ENCODE results near the gene INTS12.

The INTS12 gene

GRCh38 chr4:105652286-105652888 is 56.1 kb downstream of the INTS12 start:
- Histone ChIP-seq H3K27me3 (ENCODE audit: control insufficient read depth, insufficient read depth, low read length) (no peaks in the 10 kb centered on the region), H3K9me3 (ENCODE audit: control insufficient read depth, insufficient read depth, low read depth, low read length) (no peaks in the 10 kb centered on the region), H3K4me3 (ENCODE audit: low read depth, low read length) (no peak overlapping the region), H3K4me1 (ENCODE audit: control insufficient read depth, insufficient read depth, low read length) (no peaks in the 10 kb centered on the region), H3K9ac (ENCODE audit: low read length) (no peak overlapping the region), H3K36me3 (ENCODE audit: control insufficient read depth, insufficient read depth, low read length) (no peaks in the 10 kb centered on the region), H3K27ac (ENCODE audit: low read depth, low read length) (no peak overlapping the region)

GRCh38 chr4:105651884-105652283 is 56.6 kb downstream of the INTS12 start:
- H3K27me3 ChIP-seq (ENCODE audit: control insufficient read depth, insufficient read depth, low read length) = no peaks in the 10 kb centered on the region
- no peaks in the 10 kb centered on the region for H3K36me3 ChIP-seq (ENCODE audit: control insufficient read depth, insufficient read depth, low read length)
- no peak overlapping the region for H3K27ac ChIP-seq (ENCODE audit: low read depth, low read length)
- H3K4me1 ChIP-seq (ENCODE audit: control insufficient read depth, insufficient read depth, low read length) = no peaks in the 10 kb centered on the region
- no peak overlapping the region for H3K9ac ChIP-seq (ENCODE audit: low read length)
- H3K9me3 ChIP-seq (ENCODE audit: control insufficient read depth, insufficient read depth, low read depth, low read length) = no peaks in the 10 kb centered on the region
- H3K4me3 ChIP-seq (ENCODE audit: low read depth, low read length) = no peak overlapping the region

GRCh38 chr4:105650190-105650589 is 58.3 kb downstream of the INTS12 start:
- Histone ChIP-seq H3K27ac (ENCODE audit: low read depth, low read length) (no peak overlapping the region), H3K9ac (ENCODE audit: low read length) (no peak overlapping the region), H3K4me3 (ENCODE audit: low read depth, low read length) (no peak overlapping the region)

GRCh38 chr4:105645440-105645839 is 63.0 kb downstream of the INTS12 start:
- Histone ChIP-seq H3K36me3 (ENCODE audit: control insufficient read depth, insufficient read depth, low read length) (no peaks in the 10 kb centered on the region), H3K4me1 (ENCODE audit: control insufficient read depth, insufficient read depth, low read length) (no peaks in the 10 kb centered on the region), H3K9me3 (ENCODE audit: control insufficient read depth, insufficient read depth, low read depth, low read length) (no peaks in the 10 kb centered on the region), H3K27ac (ENCODE audit: low read depth, low read length) (no peak overlapping the region), H3K9ac (ENCODE audit: low read length) (no peak overlapping the region), H3K27me3 (ENCODE audit: control insufficient read depth, insufficient read depth, low read length) (no peaks in the 10 kb centered on the region), H3K4me3 (ENCODE audit: low read depth, low read length) (no peak overlapping the region)

More at GRCh38 chr4:105650190-105650589, 58.3 kb downstream of the INTS12 start:
- Histone ChIP-seq H3K27me3 (ENCODE audit: control insufficient read depth, insufficient read depth, low read length) (no peaks in the 10 kb centered on the region), H3K4me1 (ENCODE audit: control insufficient read depth, insufficient read depth, low read length) (no peaks in the 10 kb centered on the region), H3K9me3 (ENCODE audit: control insufficient read depth, insufficient read depth, low read depth, low read length) (no peaks in the 10 kb centered on the region), H3K36me3 (ENCODE audit: control insufficient read depth, insufficient read depth, low read length) (no peaks in the 10 kb centered on the region)

GRCh38 chr4:105644257-105644656 is 64.2 kb downstream of the INTS12 start:
- Histone ChIP-seq H3K27me3 (ENCODE audit: control insufficient read depth, insufficient read depth, low read length) (no peaks in the 10 kb centered on the region), H3K9me3 (ENCODE audit: control insufficient read depth, insufficient read depth, low read depth, low read length) (no peaks in the 10 kb centered on the region), H3K36me3 (ENCODE audit: control insufficient read depth, insufficient read depth, low read length) (no peaks in the 10 kb centered on the region), H3K4me3 (ENCODE audit: low read depth, low read length) (no peak overlapping the region), H3K27ac (ENCODE audit: low read depth, low read length) (no peak overlapping the region), H3K9ac (ENCODE audit: low read length) (no peak overlapping the region), H3K4me1 (ENCODE audit: control insufficient read depth, insufficient read depth, low read length) (no peaks in the 10 kb centered on the region)

- Histone ChIP-seq H3K27ac (ENCODE audit: low read depth, low read length) (no peak overlapping the region), H3K9ac (ENCODE audit: low read length) (no peak overlapping the region), H3K4me3 (ENCODE audit: low read depth, low read length) (no peak overlapping the region), H3K9me3 (ENCODE audit: control insufficient read depth, insufficient read depth, low read depth, low read length) (no peaks in the 10 kb centered on the region), H3K27me3 (ENCODE audit: control insufficient read depth, insufficient read depth, low read length) (no peaks in the 10 kb centered on the region), H3K36me3 (ENCODE audit: control insufficient read depth, insufficient read depth, low read length) (no peaks in the 10 kb centered on the region), H3K4me1 (ENCODE audit: control insufficient read depth, insufficient read depth, low read length) (peaks cover 9% of the 10 kb centered on the region)
Measured at GRCh38 chr4:105641845-105642244, 66.6 kb downstream of the INTS12 start.

GRCh38 chr4:105637408-105638176 is 70.9 kb downstream of the INTS12 start:
- Histone ChIP-seq H3K27ac (ENCODE audit: low read depth, low read length) (no peak overlapping the region), H3K9me3 (ENCODE audit: control insufficient read depth, insufficient read depth, low read depth, low read length) (no peaks in the 10 kb centered on the region), H3K4me3 (ENCODE audit: low read depth, low read length) (no peak overlapping the region), H3K36me3 (ENCODE audit: control insufficient read depth, insufficient read depth, low read length) (no peaks in the 10 kb centered on the region), H3K27me3 (ENCODE audit: control insufficient read depth, insufficient read depth, low read length) (no peaks in the 10 kb centered on the region), H3K9ac (ENCODE audit: low read length) (no peak overlapping the region), H3K4me1 (ENCODE audit: control insufficient read depth, insufficient read depth, low read length) (peaks cover 9% of the 10 kb centered on the region)

GRCh38 chr4:105634402-105635080 is 73.9 kb downstream of the INTS12 start:
- Histone ChIP-seq H3K4me3 (ENCODE audit: low read depth, low read length) (no peak overlapping the region), H3K27ac (ENCODE audit: low read depth, low read length) (no peak overlapping the region), H3K9me3 (ENCODE audit: control insufficient read depth, insufficient read depth, low read depth, low read length) (no peaks in the 10 kb centered on the region), H3K4me1 (ENCODE audit: control insufficient read depth, insufficient read depth, low read length) (peaks cover 9% of the 10 kb centered on the region), H3K9ac (ENCODE audit: low read length) (no peak overlapping the region), H3K36me3 (ENCODE audit: control insufficient read depth, insufficient read depth, low read length) (no peaks in the 10 kb centered on the region), H3K27me3 (ENCODE audit: control insufficient read depth, insufficient read depth, low read length) (no peaks in the 10 kb centered on the region)

GRCh38 chr4:105633241-105633640 is 75.2 kb downstream of the INTS12 start:
- H3K27me3 ChIP-seq (ENCODE audit: control insufficient read depth, insufficient read depth, low read length) = no peaks in the 10 kb centered on the region
- no peak overlapping the region for H3K4me3 ChIP-seq (ENCODE audit: low read depth, low read length)
- H3K27ac ChIP-seq (ENCODE audit: low read depth, low read length) = no peak overlapping the region
- H3K4me1 ChIP-seq (ENCODE audit: control insufficient read depth, insufficient read depth, low read length) = peaks cover 9% of the 10 kb centered on the region
- no peaks in the 10 kb centered on the region for H3K36me3 ChIP-seq (ENCODE audit: control insufficient read depth, insufficient read depth, low read length)
- H3K9ac ChIP-seq (ENCODE audit: low read length) = no peak overlapping the region
- no peaks in the 10 kb centered on the region for H3K9me3 ChIP-seq (ENCODE audit: control insufficient read depth, insufficient read depth, low read depth, low read length)
